SK-N-SH (cell line): ENCODE data around the gene WWOX.

ENCODE experiments used
- GABPA ChIP-seq: IDR thresholded peaks from 2 replicates; pipeline ENCODE4 v1.4.0; 2012; ENCODE audit warnings: low read depth, mild to moderate bottlenecking
- MXI1 ChIP-seq: IDR thresholded peaks from 2 replicates; pipeline ENCODE4 v1.6.1; 2012; ENCODE audit warnings: mild to moderate bottlenecking, low read depth, low read length, improper control_type of control experiment
- NFIC ChIP-seq: IDR thresholded peaks from 2 replicates; pipeline ENCODE4 v1.4.0; 2012; ENCODE audit warnings: borderline replicate concordance
- POLR2AphosphoS5 ChIP-seq: IDR thresholded peaks from 2 replicates; pipeline ENCODE4 v1.6.1; 2012; ENCODE audit warnings: low read depth, low read length
- RAD21 ChIP-seq: IDR thresholded peaks from 2 replicates; pipeline ENCODE4 v1.6.1; 2012; ENCODE audit warnings: mild to moderate bottlenecking, low read length
- RCOR1 ChIP-seq: fragments of 150-350 bp; IDR thresholded peaks from 2 replicates; pipeline ENCODE4 v1.6.1; 2017; ENCODE audit warnings: antibody characterized with exemption, low read length
- SMC3 ChIP-seq: IDR thresholded peaks from 2 replicates; pipeline ENCODE4 v1.6.1; 2012; ENCODE audit warnings: low read depth, low read length, improper control_type of control experiment
- TAF1 ChIP-seq: IDR thresholded peaks from 2 replicates; pipeline ENCODE4 v1.6.1; 2012; ENCODE audit warnings: low read depth, mild to moderate bottlenecking, low read length, moderate library complexity, borderline replicate concordance
- YY1 ChIP-seq: IDR thresholded peaks from 2 replicates; pipeline ENCODE4 v1.4.0; 2012; ENCODE audit warnings: low read depth, mild to moderate bottlenecking
- TF ChIP-seq, protein P1 (sequence below): fragments of 200-600 bp; sonication (generic); IDR thresholded peaks from 2 replicates; pipeline ENCODE4 v1.6.1; 2017; ENCODE audit warnings: antibody characterized with exemption, mild to moderate bottlenecking, moderate library complexity
- TF ChIP-seq, protein P2 (sequence below): IDR thresholded peaks from 2 replicates; pipeline ENCODE4 v1.4.0; 2012; ENCODE audit warnings: low read depth

DNA sequence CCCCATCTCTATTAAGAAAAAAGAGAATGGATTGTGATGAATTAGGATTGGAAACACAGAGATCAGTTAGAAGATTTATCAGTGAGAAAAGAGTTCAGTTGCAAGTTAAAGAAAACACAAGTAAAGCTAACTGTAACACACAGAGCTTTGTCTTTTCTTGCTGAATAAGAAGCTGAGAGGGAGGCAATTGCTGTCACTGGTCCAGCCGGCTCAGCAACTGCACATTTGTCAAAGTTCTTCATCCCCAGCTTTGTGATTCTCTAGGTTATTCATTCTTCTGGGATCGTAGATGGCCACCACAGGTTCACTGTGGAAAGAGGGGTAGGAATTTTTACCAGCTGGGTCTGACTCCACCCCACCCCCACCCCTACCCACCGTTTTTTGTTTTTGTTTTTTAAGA, 615.7 kb downstream of the WWOX start:
- TF ChIP-seq, protein P1, sequence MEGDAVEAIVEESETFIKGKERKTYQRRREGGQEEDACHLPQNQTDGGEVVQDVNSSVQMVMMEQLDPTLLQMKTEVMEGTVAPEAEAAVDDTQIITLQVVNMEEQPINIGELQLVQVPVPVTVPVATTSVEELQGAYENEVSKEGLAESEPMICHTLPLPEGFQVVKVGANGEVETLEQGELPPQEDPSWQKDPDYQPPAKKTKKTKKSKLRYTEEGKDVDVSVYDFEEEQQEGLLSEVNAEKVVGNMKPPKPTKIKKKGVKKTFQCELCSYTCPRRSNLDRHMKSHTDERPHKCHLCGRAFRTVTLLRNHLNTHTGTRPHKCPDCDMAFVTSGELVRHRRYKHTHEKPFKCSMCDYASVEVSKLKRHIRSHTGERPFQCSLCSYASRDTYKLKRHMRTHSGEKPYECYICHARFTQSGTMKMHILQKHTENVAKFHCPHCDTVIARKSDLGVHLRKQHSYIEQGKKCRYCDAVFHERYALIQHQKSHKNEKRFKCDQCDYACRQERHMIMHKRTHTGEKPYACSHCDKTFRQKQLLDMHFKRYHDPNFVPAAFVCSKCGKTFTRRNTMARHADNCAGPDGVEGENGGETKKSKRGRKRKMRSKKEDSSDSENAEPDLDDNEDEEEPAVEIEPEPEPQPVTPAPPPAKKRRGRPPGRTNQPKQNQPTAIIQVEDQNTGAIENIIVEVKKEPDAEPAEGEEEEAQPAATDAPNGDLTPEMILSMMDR: no peak
- TF ChIP-seq GABPA (no peak), YY1 (no peak), RCOR1 (no peak), POLR2AphosphoS5 (no peak), MXI1 (no peak), NFIC (no peak), TAF1 (no peak), RAD21 (no peak), SMC3 (no peak)
- TF ChIP-seq, protein P2, sequence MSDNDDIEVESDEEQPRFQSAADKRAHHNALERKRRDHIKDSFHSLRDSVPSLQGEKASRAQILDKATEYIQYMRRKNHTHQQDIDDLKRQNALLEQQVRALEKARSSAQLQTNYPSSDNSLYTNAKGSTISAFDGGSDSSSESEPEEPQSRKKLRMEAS: no peak
